ES-I3 (cell line): Measurements from ENCODE around the gene MAP4.
A peak's percentile ranks its signal among the peaks of the same experiment; 100 is the strongest.

Experiments
- H3K36me3 ChIP-seq: 2 replicates; pipeline ENCODE4 v1.6.1; 2013; ENCODE audit warnings: mild to moderate bottlenecking, low read length, control low read depth, moderate library complexity; ENCODE audit not compliant: insufficient read depth
- H3K4me1 ChIP-seq: 2 replicates; pipeline ENCODE4 v1.6.1; 2013; ENCODE audit warnings: mild to moderate bottlenecking, control low read depth, low read length; ENCODE audit not compliant: insufficient read depth
- H3K9ac ChIP-seq: 2 replicates; pipeline ENCODE4 v1.6.1; 2013; ENCODE audit warnings: low read depth, mild to moderate bottlenecking, low read length, moderate library complexity
- H3K9me3 ChIP-seq: 2 replicates; pipeline ENCODE4 v1.6.1; 2013; ENCODE audit warnings: mild to moderate bottlenecking, low read length, moderate library complexity; ENCODE audit not compliant: control insufficient read depth, insufficient read depth

MAP4 gene

GRCh38 chr3:47817609-47818008 is 198.6 kb downstream of the MAP4 start:
- H3K9me3 ChIP-seq: no peaks in the 10 kb centered on the region
- no peak overlapping the region for H3K9ac ChIP-seq
- H3K36me3 ChIP-seq: no peaks in the 10 kb centered on the region; the same call in 1 of the 2 replicates
- no peaks in the 10 kb centered on the region for H3K4me1 ChIP-seq

GRCh38 chr3:47813551-47814177 is 202.6 kb downstream of the MAP4 start:
- H3K36me3 ChIP-seq: peaks cover 12% of the 10 kb centered on the region
- H3K9ac ChIP-seq: no peak overlapping the region
- H3K4me1 ChIP-seq: no peaks in the 10 kb centered on the region
- no peaks in the 10 kb centered on the region for H3K9me3 ChIP-seq

- Histone ChIP-seq H3K4me1 (no peaks in the 10 kb centered on the region), H3K9me3 (no peaks in the 10 kb centered on the region), H3K9ac (no peak overlapping the region), H3K36me3 (peaks cover 2% of the 10 kb centered on the region; the same call in 1 of the 2 replicates)
These were observed 211.6 kb downstream of the MAP4 start for GRCh38 chr3:47804577-47804976.

DNA sequence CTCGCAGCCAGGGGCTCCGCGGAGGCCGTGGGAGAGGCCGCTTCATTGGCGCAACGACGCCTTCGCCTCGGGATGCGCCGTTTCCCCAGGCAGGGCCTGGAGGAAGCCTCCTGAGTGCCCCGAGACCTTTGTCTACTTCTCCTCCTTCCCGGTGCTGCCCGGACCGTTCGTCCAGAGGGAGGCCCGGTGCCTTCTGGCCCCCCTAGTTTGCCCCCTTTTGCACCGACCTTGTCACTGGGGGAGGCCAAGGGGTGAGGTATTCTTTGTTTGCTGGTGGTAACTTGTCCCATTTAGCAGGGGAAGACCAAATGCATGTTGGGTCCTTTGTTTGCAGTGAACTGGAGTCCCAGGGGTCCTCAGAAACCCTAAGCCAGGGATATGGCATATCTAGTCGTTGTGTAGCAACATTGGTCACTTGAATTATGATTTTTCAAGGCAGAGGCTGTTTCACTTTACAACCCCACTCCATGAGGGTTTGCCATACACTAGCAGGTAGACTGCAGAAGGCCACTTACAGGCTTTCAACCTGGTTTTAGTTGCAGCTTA is 212.7 kb downstream of the MAP4 start:
- Histone ChIP-seq H3K36me3 (no peaks in the 10 kb centered on the region), H3K4me1 (no peaks in the 10 kb centered on the region), H3K9me3 (no peaks in the 10 kb centered on the region), H3K9ac (peak overlapping the region; percentile 88)

- no peaks in the 10 kb centered on the region for H3K9me3 ChIP-seq
- no peaks in the 10 kb centered on the region for H3K36me3 ChIP-seq
- no peaks in the 10 kb centered on the region for H3K4me1 ChIP-seq
- H3K9ac ChIP-seq: peak within 1 kb of the TSS; percentile 88
These were observed 213.3 kb downstream of the MAP4 start, which contains the start of gene DHX30 for GRCh38 chr3:47802734-47803479. Gene DHX30 (plus strand): TSS chr3:47803138. CDS start chr3:47810684, 7,546 bp downstream.
